ENCODE results near the gene TTC17.

GRCh38 chr11:43358279-43358800 is 380 bp upstream of the TTC17 start:
- TF ChIP-seq GATA2 (IDR thresholded peaks at IDR 0.05; ENCODE audit: low read depth, low read length) (peak; percentile 38; the same call in 1 of the 2 replicates), GATA3 (IDR thresholded peaks at IDR 0.05; ENCODE audit: low read depth, low read length) (no peak)

Data from SH-SY5Y (cell line).